Upper lobe of right lung (tissue), 1 donor: Measurements from ENCODE around the gene FGF8. TPM values are rescaled to one million over a fixed set of nuclear protein-coding genes. Genes with fewer than 3 reads are reported as not detected.

Source experiments
- ATAC-seq: fragments of 200-7000 bp; cut with Tn5 transposase; one replicate; pipeline ENCODE4 v1.9.1; 2020; ENCODE audit warnings: mild to moderate bottlenecking, moderate library complexity
- DNase-seq: peaks from one replicate; pipeline ENCODE4 v3.0.0-alpha.2; 2020
- H3K27ac ChIP-seq: fragments of 200-600 bp; one replicate; pipeline ENCODE4 v1.8.0; 2022
- H3K27me3 ChIP-seq: fragments of 200-600 bp; one replicate; pipeline ENCODE4 v1.8.0; 2022; ENCODE audit warnings: mild to moderate bottlenecking
- H3K36me3 ChIP-seq: fragments of 200-600 bp; one replicate; pipeline ENCODE4 v1.8.0; 2022
- H3K4me1 ChIP-seq: fragments of 200-600 bp; one replicate; pipeline ENCODE4 v1.8.0; 2022
- H3K4me3 ChIP-seq: fragments of 200-600 bp; one replicate; pipeline ENCODE4 v1.8.0; 2022; ENCODE audit warnings: mild to moderate bottlenecking
- H3K9me3 ChIP-seq: fragments of 200-600 bp; one replicate; pipeline ENCODE4 v1.8.0; 2022
- intact Hi-C: fragments of 100-400 bp; cut with DNase I; formaldehyde crosslinking; loops from one replicate; pipeline ENCODE4 v1.11.0; 2022
- total RNA-seq: library from RNA; stranded (reverse); fragmentation: NEBNext Ultra II Directional; extraction: Animal tissue kit (Norgen Biotek cat#: 25700); gene quantifications from one replicate; pipeline ENCODE4 v1.2.1, GENCODE V29; 2021
- TF ChIP-seq, protein P1 (sequence below): fragments of 200-600 bp; IDR thresholded peaks from one replicate; pipeline ENCODE4 v1.8.0; 2022; ENCODE audit warnings: antibody characterized with exemption
- donor health status: DM: no; HTN: yes; CAD: no; lungs with severe emphysema.

The FGF8 gene
- total RNA-seq, 1 donor from 2014 or later, result 1.2 TPM

DNA sequence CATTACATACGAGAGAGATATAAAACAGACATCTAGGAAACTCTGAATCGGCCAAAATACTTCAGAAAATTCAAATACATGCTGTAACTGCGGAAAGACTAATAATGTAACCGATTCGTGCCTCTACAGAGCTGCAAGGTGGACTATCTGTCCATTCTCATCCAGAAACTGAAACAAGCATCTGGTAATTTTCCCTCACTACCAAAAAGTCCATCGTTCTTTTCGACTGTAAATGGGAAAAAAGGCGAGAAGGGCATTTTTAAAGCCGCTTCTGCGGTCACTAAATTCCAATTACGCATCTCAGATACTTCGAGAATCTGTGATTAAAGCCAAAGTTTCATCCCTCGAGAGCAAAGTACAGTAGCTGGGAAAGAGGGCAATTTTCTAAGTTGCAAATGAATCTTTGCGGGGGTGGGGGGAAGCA, 41.0 kb upstream of the FGF8 start:
- Histone ChIP-seq H3K4me3 (peak overlapping the region; percentile 100), H3K4me1 (peaks cover 36% of the 10 kb centered on the region), H3K27ac (peak overlapping the region; percentile 97), H3K9me3 (no peaks in the 10 kb centered on the region), H3K36me3 (peaks cover 16% of the 10 kb centered on the region), H3K27me3 (no peaks in the 10 kb centered on the region)
- intact Hi-C loops, result no loop called here
- no peak for DNase-seq
- no peak for ATAC-seq
- TF ChIP-seq, protein P1, sequence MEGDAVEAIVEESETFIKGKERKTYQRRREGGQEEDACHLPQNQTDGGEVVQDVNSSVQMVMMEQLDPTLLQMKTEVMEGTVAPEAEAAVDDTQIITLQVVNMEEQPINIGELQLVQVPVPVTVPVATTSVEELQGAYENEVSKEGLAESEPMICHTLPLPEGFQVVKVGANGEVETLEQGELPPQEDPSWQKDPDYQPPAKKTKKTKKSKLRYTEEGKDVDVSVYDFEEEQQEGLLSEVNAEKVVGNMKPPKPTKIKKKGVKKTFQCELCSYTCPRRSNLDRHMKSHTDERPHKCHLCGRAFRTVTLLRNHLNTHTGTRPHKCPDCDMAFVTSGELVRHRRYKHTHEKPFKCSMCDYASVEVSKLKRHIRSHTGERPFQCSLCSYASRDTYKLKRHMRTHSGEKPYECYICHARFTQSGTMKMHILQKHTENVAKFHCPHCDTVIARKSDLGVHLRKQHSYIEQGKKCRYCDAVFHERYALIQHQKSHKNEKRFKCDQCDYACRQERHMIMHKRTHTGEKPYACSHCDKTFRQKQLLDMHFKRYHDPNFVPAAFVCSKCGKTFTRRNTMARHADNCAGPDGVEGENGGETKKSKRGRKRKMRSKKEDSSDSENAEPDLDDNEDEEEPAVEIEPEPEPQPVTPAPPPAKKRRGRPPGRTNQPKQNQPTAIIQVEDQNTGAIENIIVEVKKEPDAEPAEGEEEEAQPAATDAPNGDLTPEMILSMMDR, result no peak

DNA sequence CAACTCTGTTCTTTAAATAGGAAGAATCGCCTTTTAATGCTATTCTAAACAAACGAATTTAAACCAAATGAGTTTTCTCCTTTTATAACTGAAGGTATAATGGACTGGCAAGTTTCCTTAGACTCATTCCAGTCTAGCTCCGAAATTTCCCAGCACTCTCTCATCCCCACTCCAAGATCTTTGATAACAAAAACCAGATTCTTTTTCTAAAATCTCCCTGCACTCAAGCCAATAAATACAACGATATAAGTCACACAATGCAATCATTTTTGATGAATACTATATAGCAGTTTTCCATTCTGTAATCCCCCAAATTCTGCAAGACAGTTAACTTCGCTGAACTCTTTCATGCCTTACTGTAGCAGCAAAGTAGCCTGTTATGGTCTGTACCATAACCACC, 40.5 kb upstream of the FGF8 start:
- intact Hi-C loops, result no loop called here
- no peak overlapping the region for H3K27ac ChIP-seq
- peaks cover 36% of the 10 kb centered on the region for H3K4me1 ChIP-seq
- H3K4me3 ChIP-seq, result peak overlapping the region; percentile 100
- H3K27me3 ChIP-seq, result no peaks in the 10 kb centered on the region
- no peak for DNase-seq
- no peaks in the 10 kb centered on the region for H3K9me3 ChIP-seq
- TF ChIP-seq, protein P1, result no peak
- ATAC-seq, result no peak
- H3K36me3 ChIP-seq, result peaks cover 21% of the 10 kb centered on the region

DNA sequence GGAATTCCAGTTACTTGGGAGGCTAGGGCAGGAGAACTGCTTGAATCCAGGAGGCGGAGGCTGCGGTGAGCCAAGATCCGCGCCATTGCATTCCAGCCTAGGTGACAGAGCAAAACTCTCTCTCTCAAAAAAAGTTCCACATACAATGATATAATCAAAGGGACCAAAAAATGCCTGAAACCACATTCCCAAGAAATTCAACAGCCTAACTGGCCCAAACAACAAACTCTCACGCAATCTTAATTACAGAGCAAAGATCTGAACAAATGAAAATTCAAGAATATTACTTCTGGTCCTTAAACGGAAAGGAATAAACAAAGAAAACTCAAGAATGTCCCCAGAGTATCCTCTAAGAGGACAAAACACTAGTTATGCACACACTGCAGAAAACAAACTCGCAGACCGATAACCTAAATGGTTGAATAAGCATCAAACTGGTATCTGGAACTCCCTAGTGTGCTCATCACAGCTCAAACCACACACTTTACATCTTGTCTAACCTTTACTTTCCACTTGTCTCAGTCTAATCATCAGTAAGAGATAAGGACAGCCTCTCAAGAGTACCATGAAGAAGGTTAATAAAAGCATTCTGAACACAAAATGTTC, 38.7 kb upstream of the FGF8 start:
- H3K4me3 ChIP-seq, result peak overlapping the region; percentile 100
- no peak overlapping the region for H3K27ac ChIP-seq
- H3K27me3 ChIP-seq, result no peaks in the 10 kb centered on the region
- TF ChIP-seq, protein P1, result no peak
- DNase-seq (peak; percentile 29), ATAC-seq (no peak)
- intact Hi-C loops, result no loop called here
- H3K4me1 ChIP-seq, result peaks cover 35% of the 10 kb centered on the region
- H3K9me3 ChIP-seq, result no peaks in the 10 kb centered on the region
- peaks cover 39% of the 10 kb centered on the region for H3K36me3 ChIP-seq

DNA sequence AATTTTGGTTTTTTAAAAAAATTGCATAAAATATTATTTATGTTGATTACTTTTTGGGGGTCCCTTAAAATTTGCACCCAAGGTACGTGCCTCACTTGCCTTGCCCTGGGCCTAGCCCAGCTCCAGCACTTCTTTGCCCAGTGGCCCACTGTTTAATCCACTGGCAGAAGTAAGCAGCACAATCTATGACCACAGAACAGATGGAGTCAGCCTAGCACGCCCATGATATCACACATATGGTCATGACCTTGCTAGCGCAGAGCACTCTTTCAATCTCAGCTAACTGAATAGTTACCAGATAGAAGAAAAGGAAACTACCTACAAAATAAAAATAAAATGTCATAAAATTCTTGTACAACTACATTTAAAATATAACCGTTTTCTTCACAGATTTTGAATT, 36.7 kb upstream of the FGF8 start:
- no peak overlapping the region for H3K27ac ChIP-seq
- H3K27me3 ChIP-seq, result no peaks in the 10 kb centered on the region
- ATAC-seq, result no peak
- no peak for DNase-seq
- peaks cover 59% of the 10 kb centered on the region for H3K36me3 ChIP-seq
- H3K4me3 ChIP-seq, result no peak overlapping the region
- no peaks in the 10 kb centered on the region for H3K9me3 ChIP-seq
- TF ChIP-seq, protein P1, result no peak
- peaks cover 26% of the 10 kb centered on the region for H3K4me1 ChIP-seq
- intact Hi-C loops, result no loop called here

DNA sequence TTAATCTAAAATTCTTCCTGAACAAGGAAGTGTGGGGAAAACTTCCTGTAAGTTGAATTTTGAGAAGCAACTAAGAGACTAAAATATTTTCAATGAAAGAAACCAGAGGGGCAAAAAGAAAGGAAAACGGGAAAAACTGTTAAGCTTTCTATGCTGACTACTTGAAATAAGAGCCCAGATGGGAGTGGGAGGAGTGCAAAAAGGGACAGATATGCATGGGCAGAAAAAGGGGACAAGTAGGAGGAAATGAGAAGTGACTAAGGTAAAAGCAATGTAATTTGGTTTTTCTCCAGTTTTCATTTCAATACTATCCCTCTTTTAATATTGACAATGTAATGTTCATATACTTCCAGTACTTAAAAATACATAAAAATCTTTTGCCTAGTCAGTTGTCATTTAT, 31.2 kb upstream of the FGF8 start:
- no peak for DNase-seq
- Histone ChIP-seq H3K4me3 (no peak overlapping the region), H3K9me3 (no peaks in the 10 kb centered on the region), H3K27me3 (no peaks in the 10 kb centered on the region), H3K36me3 (peaks cover 99% of the 10 kb centered on the region), H3K27ac (no peak overlapping the region), H3K4me1 (no peaks in the 10 kb centered on the region)
- intact Hi-C loops, result no loop called here
- no peak for ATAC-seq
- TF ChIP-seq, protein P1, result no peak

DNA sequence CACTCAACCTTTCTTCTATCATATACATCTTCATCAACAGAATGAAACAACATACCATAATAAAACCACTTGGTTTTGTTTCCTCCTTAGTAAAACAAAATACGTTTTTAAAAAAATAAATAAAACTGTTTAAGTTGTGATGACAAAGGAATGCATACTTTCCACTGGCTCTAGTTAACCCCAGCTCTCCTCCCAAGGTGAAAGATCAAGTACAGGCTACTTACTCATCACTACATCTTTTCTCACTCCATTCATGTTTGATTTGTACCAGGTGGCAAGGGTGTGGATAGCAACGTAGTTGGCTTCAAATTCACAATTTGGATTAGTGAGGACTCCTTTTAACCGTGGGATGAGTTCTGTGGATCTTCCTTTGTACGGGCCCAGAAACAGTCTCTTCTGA, 27.6 kb upstream of the FGF8 start:
- H3K4me1 ChIP-seq, result no peaks in the 10 kb centered on the region
- DNase-seq (no peak), ATAC-seq (no peak)
- no peaks in the 10 kb centered on the region for H3K9me3 ChIP-seq
- intact Hi-C loops, result no loop called here
- no peaks in the 10 kb centered on the region for H3K27me3 ChIP-seq
- H3K27ac ChIP-seq, result no peak overlapping the region
- TF ChIP-seq, protein P1, result no peak
- peaks cover 99% of the 10 kb centered on the region for H3K36me3 ChIP-seq
- no peak overlapping the region for H3K4me3 ChIP-seq
